ENCODE data around the gene QPRT.

GRCh38 chr16:29698484-29699323 is 19.7 kb downstream of the QPRT start:
- TF ChIP-seq, protein P1, sequence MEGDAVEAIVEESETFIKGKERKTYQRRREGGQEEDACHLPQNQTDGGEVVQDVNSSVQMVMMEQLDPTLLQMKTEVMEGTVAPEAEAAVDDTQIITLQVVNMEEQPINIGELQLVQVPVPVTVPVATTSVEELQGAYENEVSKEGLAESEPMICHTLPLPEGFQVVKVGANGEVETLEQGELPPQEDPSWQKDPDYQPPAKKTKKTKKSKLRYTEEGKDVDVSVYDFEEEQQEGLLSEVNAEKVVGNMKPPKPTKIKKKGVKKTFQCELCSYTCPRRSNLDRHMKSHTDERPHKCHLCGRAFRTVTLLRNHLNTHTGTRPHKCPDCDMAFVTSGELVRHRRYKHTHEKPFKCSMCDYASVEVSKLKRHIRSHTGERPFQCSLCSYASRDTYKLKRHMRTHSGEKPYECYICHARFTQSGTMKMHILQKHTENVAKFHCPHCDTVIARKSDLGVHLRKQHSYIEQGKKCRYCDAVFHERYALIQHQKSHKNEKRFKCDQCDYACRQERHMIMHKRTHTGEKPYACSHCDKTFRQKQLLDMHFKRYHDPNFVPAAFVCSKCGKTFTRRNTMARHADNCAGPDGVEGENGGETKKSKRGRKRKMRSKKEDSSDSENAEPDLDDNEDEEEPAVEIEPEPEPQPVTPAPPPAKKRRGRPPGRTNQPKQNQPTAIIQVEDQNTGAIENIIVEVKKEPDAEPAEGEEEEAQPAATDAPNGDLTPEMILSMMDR (IDR thresholded peaks at IDR 0.05; ENCODE audit: low read depth, low read length, poor library complexity, severe bottlenecking), result no peak
- no peak for TF ChIP-seq EZH2phosphoT487 (IDR thresholded peaks at IDR 0.05; ENCODE audit: borderline replicate concordance, low read length)

Measured in DOHH2 (cell line).